ENCODE measurements around the gene IQCE. TPM values are rescaled to one million over a fixed set of nuclear protein-coding genes. Genes with fewer than 3 reads are reported as not detected.
A peak's percentile ranks its signal among the peaks of the same experiment; 100 is the strongest.

The IQCE gene
- total RNA-seq, 1 donor from 2014 or later = 25.7 TPM

GRCh38 chr7:2659556-2660358 lies 101.0 kb downstream of the IQCE start:
- Mint-ChIP-seq H3K27me3 (no peaks in the 10 kb centered on the region), H3K27ac (no peak overlapping the region), H3K9me3 (no peaks in the 10 kb centered on the region), H3K4me1 (ENCODE audit: unreplicated experiment) (no peaks in the 10 kb centered on the region), H3K36me3 (peaks cover 6% of the 10 kb centered on the region), H3K4me3 (no peak overlapping the region)
- DNase-seq (ENCODE audit: extremely low spot score, unreplicated experiment) = no peak
- TF ChIP-seq, protein P1, sequence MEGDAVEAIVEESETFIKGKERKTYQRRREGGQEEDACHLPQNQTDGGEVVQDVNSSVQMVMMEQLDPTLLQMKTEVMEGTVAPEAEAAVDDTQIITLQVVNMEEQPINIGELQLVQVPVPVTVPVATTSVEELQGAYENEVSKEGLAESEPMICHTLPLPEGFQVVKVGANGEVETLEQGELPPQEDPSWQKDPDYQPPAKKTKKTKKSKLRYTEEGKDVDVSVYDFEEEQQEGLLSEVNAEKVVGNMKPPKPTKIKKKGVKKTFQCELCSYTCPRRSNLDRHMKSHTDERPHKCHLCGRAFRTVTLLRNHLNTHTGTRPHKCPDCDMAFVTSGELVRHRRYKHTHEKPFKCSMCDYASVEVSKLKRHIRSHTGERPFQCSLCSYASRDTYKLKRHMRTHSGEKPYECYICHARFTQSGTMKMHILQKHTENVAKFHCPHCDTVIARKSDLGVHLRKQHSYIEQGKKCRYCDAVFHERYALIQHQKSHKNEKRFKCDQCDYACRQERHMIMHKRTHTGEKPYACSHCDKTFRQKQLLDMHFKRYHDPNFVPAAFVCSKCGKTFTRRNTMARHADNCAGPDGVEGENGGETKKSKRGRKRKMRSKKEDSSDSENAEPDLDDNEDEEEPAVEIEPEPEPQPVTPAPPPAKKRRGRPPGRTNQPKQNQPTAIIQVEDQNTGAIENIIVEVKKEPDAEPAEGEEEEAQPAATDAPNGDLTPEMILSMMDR (conservative IDR thresholded peaks at IDR 0.05) = no peak

DNA sequence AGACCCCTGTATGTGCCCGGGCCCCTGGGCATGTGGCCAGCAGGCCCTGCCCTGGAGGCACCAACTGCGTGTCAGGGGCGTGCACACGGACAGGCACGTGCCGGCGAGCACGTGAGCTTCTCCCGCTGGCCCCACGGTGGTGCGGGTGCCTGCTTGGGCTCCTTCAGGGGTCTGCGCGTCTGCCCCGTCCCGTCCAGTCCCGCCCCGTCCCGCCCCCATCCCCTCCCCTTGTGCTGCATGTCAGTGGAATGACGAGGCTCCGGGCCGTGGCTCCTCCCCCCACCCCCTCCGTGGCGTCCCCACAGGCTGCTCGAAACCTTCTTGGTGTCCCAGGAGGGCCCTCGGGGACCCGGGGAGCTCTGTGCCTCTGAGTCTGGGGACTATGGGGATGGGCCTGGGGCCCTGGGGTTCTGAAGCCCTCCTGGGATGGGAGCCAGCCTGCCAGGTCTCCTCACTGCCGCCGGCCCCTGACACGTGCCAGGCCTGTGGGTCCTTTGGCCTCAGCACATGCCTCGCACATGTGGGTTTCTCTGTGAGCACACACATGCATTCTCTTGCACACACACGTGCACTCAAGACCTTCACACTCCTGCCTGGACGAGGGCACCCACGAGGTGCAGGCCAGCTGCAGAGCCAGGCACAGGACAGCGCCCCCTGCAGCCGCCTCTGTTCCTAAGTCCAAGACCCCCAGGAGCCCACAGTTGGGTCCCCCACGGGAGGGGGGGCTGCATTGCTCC lies 101.7 kb downstream of the IQCE start:
- TF ChIP-seq, protein P1 (conservative IDR thresholded peaks at IDR 0.05) = peak; percentile 52
- peaks cover 6% of the 10 kb centered on the region for H3K36me3 Mint-ChIP-seq
- H3K27ac Mint-ChIP-seq = no peak overlapping the region
- H3K27me3 Mint-ChIP-seq = no peaks in the 10 kb centered on the region
- no peak overlapping the region for H3K4me3 Mint-ChIP-seq
- H3K4me1 Mint-ChIP-seq (ENCODE audit: unreplicated experiment) = no peaks in the 10 kb centered on the region
- no peak for DNase-seq (ENCODE audit: extremely low spot score, unreplicated experiment)
- H3K9me3 Mint-ChIP-seq = no peaks in the 10 kb centered on the region

DNA sequence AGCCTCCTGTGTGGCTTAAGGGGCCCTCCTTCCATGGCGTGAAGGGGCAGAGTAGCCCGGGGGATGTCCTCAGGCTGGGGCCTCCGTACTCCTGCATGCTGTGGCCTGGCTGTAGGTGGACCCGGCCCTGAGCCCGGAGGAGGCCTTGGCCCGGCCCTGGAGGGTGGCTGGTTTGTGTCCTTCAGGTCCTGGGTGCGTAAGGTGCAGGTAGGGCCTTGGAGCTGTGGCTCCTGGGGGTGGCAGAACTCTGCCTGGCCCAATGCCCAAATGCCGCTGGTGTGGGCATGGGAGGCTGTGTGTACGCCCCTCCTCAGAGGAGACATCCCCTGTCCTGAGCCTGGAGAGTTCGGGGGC lies 102.3 kb downstream of the IQCE start:
- Mint-ChIP-seq H3K27me3 (no peaks in the 10 kb centered on the region), H3K9me3 (no peaks in the 10 kb centered on the region), H3K4me1 (ENCODE audit: unreplicated experiment) (no peaks in the 10 kb centered on the region), H3K4me3 (no peak overlapping the region), H3K36me3 (peaks cover 6% of the 10 kb centered on the region), H3K27ac (no peak overlapping the region)
- TF ChIP-seq, protein P1 (conservative IDR thresholded peaks at IDR 0.05) = peak; percentile 4
- DNase-seq (ENCODE audit: extremely low spot score, unreplicated experiment) = no peak

DNA sequence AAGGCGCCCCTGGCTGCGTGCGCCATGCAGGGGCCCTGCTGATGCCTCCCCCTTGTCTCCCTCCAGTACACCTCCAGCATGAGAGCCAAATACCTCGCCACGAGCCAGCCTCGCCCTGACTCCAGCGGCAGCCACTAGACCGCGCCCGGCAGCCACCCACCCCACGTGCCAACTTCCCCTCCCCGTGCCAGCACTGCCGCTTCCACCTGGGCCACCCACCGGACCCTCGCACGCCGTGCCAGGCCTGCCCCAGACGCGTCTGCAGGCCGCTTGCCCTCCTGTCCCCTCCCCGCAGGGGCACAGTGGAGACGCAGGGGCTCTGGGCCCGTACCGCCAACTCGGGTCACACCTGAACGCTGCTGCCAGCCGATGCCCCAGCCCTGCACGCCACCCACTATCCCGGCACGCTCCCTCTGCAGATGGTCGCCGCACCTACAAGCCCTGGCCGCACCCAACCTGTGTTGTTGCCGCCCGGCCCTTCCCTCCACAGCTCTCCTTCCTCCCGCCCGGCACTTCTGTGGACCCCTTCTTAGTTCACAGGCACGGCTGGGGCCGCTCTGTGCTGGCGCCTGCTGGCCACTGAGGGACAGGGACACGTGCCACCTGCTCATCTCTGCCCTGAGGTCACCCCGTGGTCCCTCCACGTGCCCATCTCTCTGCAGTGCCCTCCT lies 103.0 kb downstream of the IQCE start:
- H3K27ac Mint-ChIP-seq = no peak overlapping the region
- H3K27me3 Mint-ChIP-seq = no peaks in the 10 kb centered on the region
- H3K4me1 Mint-ChIP-seq (ENCODE audit: unreplicated experiment) = no peaks in the 10 kb centered on the region
- no peak overlapping the region for H3K4me3 Mint-ChIP-seq
- H3K9me3 Mint-ChIP-seq = no peaks in the 10 kb centered on the region
- TF ChIP-seq, protein P1 (conservative IDR thresholded peaks at IDR 0.05) = no peak
- DNase-seq (ENCODE audit: extremely low spot score, unreplicated experiment) = no peak
- H3K36me3 Mint-ChIP-seq = peaks cover 6% of the 10 kb centered on the region

GRCh38 chr7:2662273-2663120 lies 103.7 kb downstream of the IQCE start:
- no peaks in the 10 kb centered on the region for H3K27me3 Mint-ChIP-seq
- TF ChIP-seq, protein P1 (conservative IDR thresholded peaks at IDR 0.05) = no peak
- H3K27ac Mint-ChIP-seq = no peak overlapping the region
- H3K9me3 Mint-ChIP-seq = no peaks in the 10 kb centered on the region
- H3K36me3 Mint-ChIP-seq = no peaks in the 10 kb centered on the region
- H3K4me1 Mint-ChIP-seq (ENCODE audit: unreplicated experiment) = no peaks in the 10 kb centered on the region
- H3K4me3 Mint-ChIP-seq = no peak overlapping the region
- no peak for DNase-seq (ENCODE audit: extremely low spot score, unreplicated experiment)
